GM21423 (cell line): ENCODE results near the gene CAVIN4.

Experiments
- ATAC-seq: cut with Tn5 transposase; IDR thresholded peaks from one replicate; pipeline ENCODE4 v1.9.1; 2021; ENCODE audit warnings: mild to moderate bottlenecking, moderate library complexity; ENCODE audit not compliant: unreplicated experiment

CAVIN4 gene

GRCh38 chr9:100589582-100589981, 11.7 kb downstream of the CAVIN4 start:
- ATAC-seq = no peak

DNA sequence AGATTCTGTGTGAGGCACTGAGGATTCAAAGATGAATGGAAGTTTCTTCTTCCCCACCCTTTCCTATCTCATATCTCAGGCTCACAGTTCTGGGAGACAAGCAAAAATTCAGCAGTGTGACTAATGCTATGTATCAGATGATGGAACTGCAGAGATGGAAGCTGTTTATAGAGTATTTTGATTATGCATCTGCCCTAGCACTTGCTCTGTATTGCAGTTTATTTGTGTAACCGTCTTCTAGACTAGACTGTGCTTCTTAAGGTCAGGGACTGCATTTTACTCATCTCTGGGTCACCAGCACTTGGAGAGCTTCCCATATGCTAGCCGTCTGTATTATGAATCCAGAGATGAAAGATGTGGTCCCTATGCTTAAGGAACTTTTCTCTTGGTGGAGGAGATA, 12.6 kb downstream of the CAVIN4 start:
- ATAC-seq = no peak

GRCh38 chr9:100591139-100591538, 13.3 kb downstream of the CAVIN4 start:
- no peak for ATAC-seq

DNA sequence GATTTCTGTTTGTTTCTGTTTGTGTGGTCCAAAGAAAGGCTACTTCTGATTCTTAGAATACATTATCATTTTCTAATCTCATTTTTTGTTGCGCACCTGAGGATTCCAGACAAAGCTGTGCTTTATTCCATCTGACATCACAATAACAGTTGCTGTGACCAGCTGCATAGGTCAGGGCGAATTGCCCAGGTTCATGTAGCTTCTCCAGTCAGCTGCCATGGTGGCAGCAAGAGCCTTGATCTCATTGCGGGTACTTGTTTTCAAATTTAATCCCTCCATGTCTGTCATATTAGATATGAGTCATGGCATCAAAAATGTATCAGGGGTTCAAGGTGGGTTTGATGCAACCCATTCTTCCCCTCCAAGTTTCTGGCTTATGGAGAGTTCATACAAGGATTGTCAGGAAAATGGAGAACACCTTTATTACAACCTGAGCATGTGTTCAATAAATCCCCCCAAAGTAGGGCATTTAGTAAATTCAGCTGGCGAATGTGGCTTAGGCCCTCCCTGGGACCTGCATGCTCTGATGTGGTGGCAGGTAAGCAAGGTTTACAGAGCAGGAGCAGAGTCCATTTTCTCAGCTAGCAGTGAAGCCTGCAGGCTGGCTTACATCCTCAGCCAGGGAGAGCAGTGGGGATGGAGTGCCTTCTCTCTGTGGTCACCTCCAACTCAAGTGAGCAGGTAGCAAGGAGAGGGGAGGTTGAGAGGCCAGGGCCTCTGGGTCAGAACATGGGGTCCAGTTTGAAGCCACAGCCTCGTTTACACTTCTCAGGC, 13.9 kb downstream of the CAVIN4 start:
- no peak for ATAC-seq

- peak; percentile 37 for ATAC-seq
Observed at GRCh38 chr9:100595391-100596199, 17.7 kb downstream of the CAVIN4 start.

- ATAC-seq = no peak
Observed at GRCh38 chr9:100597236-100597635, 19.4 kb downstream of the CAVIN4 start.

DNA sequence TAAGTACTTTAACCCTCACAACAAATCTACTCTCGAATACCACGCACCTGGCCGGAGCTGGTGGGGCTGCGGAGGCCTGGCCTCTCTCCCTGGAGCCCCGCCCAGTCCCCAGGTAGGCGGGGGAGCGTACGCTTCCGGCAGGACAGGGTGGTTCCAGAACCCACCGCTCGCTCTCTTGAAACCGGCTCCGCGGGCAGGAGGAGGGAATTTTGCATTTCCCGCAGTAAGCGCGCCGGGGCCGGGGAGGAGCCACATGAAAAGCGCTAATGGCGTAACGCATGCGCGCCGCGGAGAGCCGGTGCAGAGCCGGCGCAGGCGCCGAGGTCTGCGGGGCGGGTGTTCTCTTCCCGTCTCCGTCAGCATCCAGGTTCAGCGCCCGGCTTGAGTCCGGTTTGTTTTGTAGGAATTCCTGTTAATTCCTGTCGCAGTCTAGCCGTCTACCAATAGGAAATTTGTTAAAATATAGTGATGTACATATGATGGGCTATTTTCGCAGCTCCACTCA, 20.8 kb downstream of the CAVIN4 start:
- ATAC-seq = peak; percentile 73

DNA sequence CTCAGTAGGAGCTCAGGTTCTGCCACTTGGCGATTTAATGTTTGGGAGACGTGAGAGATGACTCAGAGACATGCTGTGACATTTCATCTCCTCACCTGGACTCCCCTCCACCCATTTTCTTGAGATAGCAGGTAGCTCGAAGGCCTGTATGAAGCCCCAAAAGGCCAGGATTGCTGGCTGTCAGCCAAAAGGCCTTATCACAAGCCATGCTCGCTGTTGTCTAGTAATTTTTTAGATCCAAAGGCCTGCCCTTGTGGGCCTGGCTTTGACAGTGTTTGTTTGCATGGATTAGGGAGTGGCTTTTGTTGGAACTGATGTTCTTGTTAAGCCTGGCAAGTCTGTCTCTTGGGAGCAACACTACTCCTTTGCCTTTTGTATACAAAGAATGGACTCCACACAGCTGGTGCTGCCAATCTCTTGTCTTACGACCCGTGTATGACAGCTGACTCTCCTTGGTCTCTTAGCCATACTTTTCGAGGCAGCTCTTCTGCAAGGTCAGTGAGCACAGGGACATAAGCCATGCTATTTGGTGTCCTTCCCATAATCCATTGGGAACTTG, 22.7 kb downstream of the CAVIN4 start:
- ATAC-seq = no peak

GRCh38 chr9:100601216-100601615, 23.3 kb downstream of the CAVIN4 start:
- peak; percentile 45 for ATAC-seq

- no peak for ATAC-seq
Observed at GRCh38 chr9:100602342-100602801, 24.5 kb downstream of the CAVIN4 start.

GRCh38 chr9:100605405-100605804, 27.5 kb downstream of the CAVIN4 start:
- ATAC-seq = no peak

DNA sequence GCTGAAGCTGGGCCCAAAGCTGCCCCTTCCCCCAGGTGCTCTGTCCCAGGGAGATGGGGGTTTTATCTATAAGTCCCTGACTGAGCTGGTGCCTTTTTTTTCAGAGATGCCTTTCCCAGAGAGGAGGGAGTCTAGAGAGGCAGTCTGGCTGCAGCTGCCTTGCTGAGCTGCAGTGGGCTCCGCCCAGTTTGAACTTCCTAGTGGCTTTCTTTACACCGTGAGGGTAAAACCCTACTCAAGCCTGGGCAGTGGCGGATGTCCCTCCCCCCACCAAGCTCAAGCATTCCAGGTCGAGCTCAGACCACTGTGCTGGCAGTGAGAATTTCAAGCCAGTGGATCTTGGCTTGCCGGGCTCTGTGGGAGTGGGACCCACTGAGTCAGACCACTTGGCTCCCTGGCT, 41.3 kb downstream of the CAVIN4 start:
- ATAC-seq = no peak

DNA sequence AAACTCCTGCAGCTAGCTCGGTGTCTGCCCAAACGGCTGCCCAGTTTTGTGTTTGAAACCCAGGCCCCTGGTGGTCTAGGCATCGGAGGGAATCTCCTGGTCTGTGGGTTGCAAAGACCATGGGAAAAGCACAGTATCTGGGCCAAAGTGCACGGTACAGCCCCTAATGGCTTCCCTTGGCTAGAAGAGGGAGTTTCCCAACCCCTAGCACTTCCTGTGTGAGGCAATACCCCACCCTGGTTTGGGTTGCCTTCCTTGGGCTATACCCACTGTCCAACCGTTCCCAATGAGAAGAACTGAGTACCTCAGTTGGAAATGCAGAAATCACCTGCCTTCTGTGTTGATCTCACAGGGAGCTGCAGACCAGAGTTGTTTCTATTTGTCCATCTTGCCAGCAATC, 41.8 kb downstream of the CAVIN4 start:
- ATAC-seq = no peak

- ATAC-seq = no peak
Observed at GRCh38 chr9:100623969-100624368, 46.1 kb downstream of the CAVIN4 start.

- ATAC-seq = no peak
Observed at GRCh38 chr9:100626949-100627348, 49.1 kb downstream of the CAVIN4 start.

DNA sequence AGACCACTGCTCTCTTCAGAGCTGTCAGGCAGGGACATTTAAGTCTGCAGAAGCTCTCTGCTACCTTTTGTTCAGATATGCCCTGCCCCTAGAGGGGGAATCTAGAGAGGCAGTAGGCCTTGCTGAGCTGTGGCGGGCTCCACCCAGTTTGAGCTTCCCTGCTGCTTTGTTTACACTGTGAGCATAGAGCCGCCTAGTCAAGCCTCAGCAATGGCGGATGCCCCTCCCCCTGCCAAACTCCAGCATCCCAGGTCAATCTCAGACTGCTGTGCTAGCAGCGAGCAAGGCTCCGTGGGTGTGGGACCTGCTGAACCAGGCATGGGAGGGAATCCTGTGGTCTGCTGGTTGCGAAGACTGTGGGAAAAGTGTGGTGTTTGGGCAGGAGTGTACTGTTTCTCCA, 59.9 kb downstream of the CAVIN4 start:
- no peak for ATAC-seq
